ENCODE measurements around the gene CIC. TPM values are rescaled to one million over a fixed set of nuclear protein-coding genes. Genes with fewer than 3 reads are reported as not detected.

The CIC gene
- total RNA-seq, 1 experiment from 2014 or later, result 75.5 TPM

DNA sequence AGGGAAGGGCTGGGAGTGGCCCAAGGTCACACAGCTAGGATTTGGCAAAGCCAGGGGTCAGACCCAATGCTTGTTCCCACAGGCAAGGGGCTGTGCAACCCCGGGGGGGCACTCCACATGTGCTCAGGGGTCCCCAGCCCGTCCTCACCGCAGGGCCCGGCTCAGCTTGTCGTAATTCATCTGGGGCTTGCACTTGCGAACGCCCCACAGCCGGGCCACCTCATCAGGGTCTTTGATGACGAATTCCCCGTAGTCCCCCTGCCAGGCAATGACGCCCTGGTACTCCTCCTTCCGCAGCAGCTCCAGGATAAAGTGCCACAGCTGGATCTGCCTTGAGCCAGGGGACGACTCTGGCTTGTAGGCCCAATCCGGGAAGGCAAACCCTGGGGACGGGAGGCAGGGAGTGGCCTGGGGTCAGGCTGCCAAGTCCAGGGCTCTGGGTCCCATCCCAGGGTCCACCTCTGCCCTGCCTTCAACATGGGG is 18.8 kb upstream of the CIC start:
- TF ChIP-seq, protein P1, sequence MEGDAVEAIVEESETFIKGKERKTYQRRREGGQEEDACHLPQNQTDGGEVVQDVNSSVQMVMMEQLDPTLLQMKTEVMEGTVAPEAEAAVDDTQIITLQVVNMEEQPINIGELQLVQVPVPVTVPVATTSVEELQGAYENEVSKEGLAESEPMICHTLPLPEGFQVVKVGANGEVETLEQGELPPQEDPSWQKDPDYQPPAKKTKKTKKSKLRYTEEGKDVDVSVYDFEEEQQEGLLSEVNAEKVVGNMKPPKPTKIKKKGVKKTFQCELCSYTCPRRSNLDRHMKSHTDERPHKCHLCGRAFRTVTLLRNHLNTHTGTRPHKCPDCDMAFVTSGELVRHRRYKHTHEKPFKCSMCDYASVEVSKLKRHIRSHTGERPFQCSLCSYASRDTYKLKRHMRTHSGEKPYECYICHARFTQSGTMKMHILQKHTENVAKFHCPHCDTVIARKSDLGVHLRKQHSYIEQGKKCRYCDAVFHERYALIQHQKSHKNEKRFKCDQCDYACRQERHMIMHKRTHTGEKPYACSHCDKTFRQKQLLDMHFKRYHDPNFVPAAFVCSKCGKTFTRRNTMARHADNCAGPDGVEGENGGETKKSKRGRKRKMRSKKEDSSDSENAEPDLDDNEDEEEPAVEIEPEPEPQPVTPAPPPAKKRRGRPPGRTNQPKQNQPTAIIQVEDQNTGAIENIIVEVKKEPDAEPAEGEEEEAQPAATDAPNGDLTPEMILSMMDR (IDR thresholded peaks at IDR 0.05; ENCODE audit: unreplicated experiment), result no peak
- Mint-ChIP-seq H3K4me3 (ENCODE audit: low read depth, unreplicated experiment) (no peak overlapping the region), H3K27me3 (ENCODE audit: unreplicated experiment) (no peaks in the 10 kb centered on the region), H3K9me3 (ENCODE audit: low read depth, unreplicated experiment) (no peaks in the 10 kb centered on the region), H3K4me1 (ENCODE audit: low read depth, unreplicated experiment) (peaks cover 35% of the 10 kb centered on the region), H3K36me3 (ENCODE audit: insufficient read depth, unreplicated experiment) (peaks cover 80% of the 10 kb centered on the region), H3K27ac (ENCODE audit: unreplicated experiment) (no peak overlapping the region)
- no TSS peak for BruUV-seq (replicated peaks)
- intact Hi-C loops (cut with micrococcal nuclease; ENCODE audit: unreplicated experiment), result no loop called here
- DNase-seq, result no peak
- CTCF ChIA-PET, result no interaction called here

DNA sequence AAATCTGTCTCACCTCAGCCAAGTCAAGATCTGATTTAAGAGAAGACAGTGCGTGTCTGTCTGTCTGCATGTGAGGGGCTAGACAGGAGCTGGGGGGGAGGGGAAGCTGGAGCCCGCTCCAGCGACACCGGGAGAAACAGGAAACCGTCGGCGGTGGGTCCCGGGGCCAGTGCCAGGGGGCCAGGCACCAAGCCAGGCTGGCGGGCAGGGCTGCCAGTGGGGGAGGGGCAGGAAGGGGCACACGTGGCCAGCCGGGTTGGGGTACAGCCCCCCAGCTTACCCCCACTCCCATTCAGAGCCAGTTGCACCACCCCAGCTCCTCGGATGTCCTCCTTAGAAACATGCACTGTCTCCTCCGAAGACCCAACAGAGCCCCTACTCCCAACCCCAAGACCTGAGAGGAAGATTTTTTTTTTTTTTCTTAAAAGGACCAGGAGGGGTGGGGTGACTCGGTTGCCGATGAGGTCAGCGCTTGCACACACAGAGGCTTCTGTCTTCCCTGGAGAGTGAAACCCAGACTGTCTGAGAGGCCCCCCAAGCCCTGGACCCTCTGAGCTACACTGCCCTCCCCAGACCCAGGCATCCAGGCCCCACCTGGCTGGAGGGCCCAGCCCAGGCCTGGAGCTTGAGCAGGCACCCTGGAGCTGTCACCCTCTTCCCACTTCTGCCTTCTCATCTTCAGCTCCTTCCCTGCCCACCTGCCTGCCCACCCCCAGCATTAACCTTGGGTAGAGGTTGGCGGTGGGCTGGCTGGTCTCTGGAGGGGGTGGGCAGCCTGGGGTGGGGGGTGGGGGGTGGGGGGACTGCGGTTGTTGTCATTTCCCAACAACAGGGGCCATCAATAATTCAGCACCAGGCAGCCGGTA is 18.2 kb upstream of the CIC start:
- H3K36me3 Mint-ChIP-seq (ENCODE audit: insufficient read depth, unreplicated experiment), result peaks cover 84% of the 10 kb centered on the region
- BruUV-seq (replicated peaks), result TSS peak; percentile 3
- H3K27ac Mint-ChIP-seq (ENCODE audit: unreplicated experiment), result peak overlapping the region; percentile 92
- no peak for DNase-seq
- TF ChIP-seq, protein P1 (IDR thresholded peaks at IDR 0.05; ENCODE audit: unreplicated experiment), result no peak
- H3K4me1 Mint-ChIP-seq (ENCODE audit: low read depth, unreplicated experiment), result peaks cover 33% of the 10 kb centered on the region
- no peaks in the 10 kb centered on the region for H3K27me3 Mint-ChIP-seq (ENCODE audit: unreplicated experiment)
- CTCF ChIA-PET, result interaction anchor here (0.7 kb wide), 2 partner anchors 27 to 130 kb away, joined by 3 read pairs; no protein-coding TSS in a partner anchor
- intact Hi-C loops (cut with micrococcal nuclease; ENCODE audit: unreplicated experiment), result no loop called here
- no peaks in the 10 kb centered on the region for H3K9me3 Mint-ChIP-seq (ENCODE audit: low read depth, unreplicated experiment)
- H3K4me3 Mint-ChIP-seq (ENCODE audit: low read depth, unreplicated experiment), result peak overlapping the region; percentile 92

DNA sequence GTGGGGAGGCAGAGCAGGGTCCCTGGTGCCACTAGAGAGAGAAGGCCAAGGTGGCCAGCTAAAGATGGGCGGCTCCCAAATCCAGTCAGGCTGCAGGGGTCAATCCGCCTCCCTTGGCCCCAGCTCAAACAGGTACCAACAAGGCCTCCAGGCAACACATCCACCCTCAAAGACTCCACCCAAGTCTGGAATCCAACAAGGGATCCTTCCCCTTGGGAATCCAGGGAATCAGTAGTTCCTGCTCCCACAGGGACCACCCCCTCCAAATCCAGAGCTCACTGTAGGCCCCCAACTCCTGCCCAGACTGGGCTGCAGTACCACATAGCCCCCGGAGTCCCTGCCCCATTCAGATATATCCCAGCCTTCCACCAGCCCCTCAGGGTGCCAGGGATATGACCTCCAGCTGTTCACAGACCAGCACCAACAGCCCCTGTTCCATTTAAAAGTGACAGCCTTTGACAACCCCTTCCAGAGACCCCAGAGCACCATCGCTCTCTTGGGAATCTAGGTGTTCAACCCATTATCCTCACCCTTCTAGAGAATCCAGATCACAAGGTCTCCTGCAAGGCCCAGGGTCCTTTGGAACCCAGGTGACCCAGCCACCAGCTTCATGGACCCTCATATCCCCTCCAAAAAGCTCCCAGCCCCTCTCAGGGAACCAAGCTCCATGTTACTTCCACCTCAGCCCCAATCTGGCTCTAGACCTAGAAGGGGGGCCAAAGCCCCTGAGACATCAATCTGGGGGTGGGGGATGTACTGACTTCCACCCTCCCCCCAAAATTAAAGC is 17.3 kb upstream of the CIC start:
- H3K9me3 Mint-ChIP-seq (ENCODE audit: low read depth, unreplicated experiment), result no peaks in the 10 kb centered on the region
- H3K4me1 Mint-ChIP-seq (ENCODE audit: low read depth, unreplicated experiment), result peaks cover 33% of the 10 kb centered on the region
- DNase-seq, result no peak
- H3K27ac Mint-ChIP-seq (ENCODE audit: unreplicated experiment), result peak overlapping the region; percentile 92
- peak overlapping the region; percentile 92 for H3K4me3 Mint-ChIP-seq (ENCODE audit: low read depth, unreplicated experiment)
- CTCF ChIA-PET, result interaction anchor here (0.6 to 1.4 kb wide), 4 partner anchors 9 to 130 kb away, joined by 3 to 5 read pairs (median 4); no protein-coding TSS in a partner anchor
- H3K36me3 Mint-ChIP-seq (ENCODE audit: insufficient read depth, unreplicated experiment), result peaks cover 79% of the 10 kb centered on the region
- intact Hi-C loops (cut with micrococcal nuclease; ENCODE audit: unreplicated experiment), result no loop called here
- TF ChIP-seq, protein P1 (IDR thresholded peaks at IDR 0.05; ENCODE audit: unreplicated experiment), result no peak
- BruUV-seq (replicated peaks), result no TSS peak
- H3K27me3 Mint-ChIP-seq (ENCODE audit: unreplicated experiment), result no peaks in the 10 kb centered on the region

DNA sequence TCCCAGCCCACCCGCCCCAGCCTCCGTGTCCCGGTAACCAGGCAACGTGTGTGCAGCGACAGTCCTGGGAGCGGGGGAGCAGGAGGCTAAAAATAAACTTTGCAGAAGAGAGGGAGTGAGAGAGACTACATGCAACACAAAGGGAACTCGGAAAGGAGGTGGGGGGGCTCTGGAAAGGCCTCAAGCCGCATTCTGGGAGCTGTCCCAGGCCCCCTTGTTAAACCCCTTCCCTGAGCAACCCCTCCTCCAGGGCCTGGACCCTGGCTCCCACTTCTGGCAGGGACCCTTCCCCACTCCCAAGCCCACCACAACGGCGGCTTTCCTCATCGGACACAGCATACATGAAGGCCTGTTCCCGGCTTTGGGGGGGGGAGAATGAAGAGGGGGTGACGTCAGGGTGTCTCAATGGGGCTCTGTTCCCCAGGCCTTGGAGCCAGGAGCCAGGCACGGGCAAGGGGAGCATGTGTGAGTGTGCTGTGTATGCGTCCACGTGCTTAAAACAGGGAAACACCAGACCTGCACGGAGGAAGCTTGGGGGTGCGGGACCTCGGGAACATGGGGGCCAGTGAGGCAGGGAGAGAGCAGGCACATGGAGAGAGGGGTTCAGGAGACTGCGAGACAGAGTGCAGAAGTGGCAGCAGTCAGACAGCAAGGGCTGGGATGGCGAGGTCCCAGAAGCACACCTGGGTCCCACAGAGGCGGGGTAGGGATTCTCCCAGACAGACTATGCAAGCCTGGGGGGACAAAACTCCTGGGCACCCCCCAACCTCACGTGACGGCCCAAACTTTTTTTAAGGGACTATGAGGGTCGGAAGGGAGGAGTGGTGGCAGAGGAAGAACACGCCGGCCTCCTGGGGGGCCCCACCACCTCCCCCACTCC is 16.4 kb upstream of the CIC start:
- peak; percentile 48 for DNase-seq
- H3K9me3 Mint-ChIP-seq (ENCODE audit: low read depth, unreplicated experiment), result no peaks in the 10 kb centered on the region
- H3K36me3 Mint-ChIP-seq (ENCODE audit: insufficient read depth, unreplicated experiment), result peaks cover 78% of the 10 kb centered on the region
- intact Hi-C loops (cut with micrococcal nuclease; ENCODE audit: unreplicated experiment), result no loop called here
- CTCF ChIA-PET, result interaction anchor here (0.6 to 1.4 kb wide), 2 partner anchors 10 to 11 kb away, joined by 4 to 5 read pairs; no protein-coding TSS in a partner anchor
- H3K4me3 Mint-ChIP-seq (ENCODE audit: low read depth, unreplicated experiment), result peak overlapping the region; percentile 92
- peaks cover 34% of the 10 kb centered on the region for H3K4me1 Mint-ChIP-seq (ENCODE audit: low read depth, unreplicated experiment)
- H3K27me3 Mint-ChIP-seq (ENCODE audit: unreplicated experiment), result no peaks in the 10 kb centered on the region
- TF ChIP-seq, protein P1 (IDR thresholded peaks at IDR 0.05; ENCODE audit: unreplicated experiment), result no peak
- BruUV-seq (replicated peaks), result TSS peak; percentile 47
- H3K27ac Mint-ChIP-seq (ENCODE audit: unreplicated experiment), result peak overlapping the region; percentile 92

Measured in Calu3 (cell line).